HFF-Myc (cell line): Measurements from ENCODE around the gene STXBP1.

ENCODE experiments used
- DNase-seq: peaks from one replicate; pipeline ENCODE4 v3.0.0-alpha.2; 2011; ENCODE audit warnings: low read depth; ENCODE audit errors: extremely low read depth
- H3K4me3 ChIP-seq: replicated peaks from 2 replicates; pipeline ENCODE4 v1.5.1; 2011; ENCODE audit warnings: low read depth, mild to moderate bottlenecking, control low read depth, low read length
- CTCF ChIP-seq: IDR thresholded peaks from 2 replicates; pipeline ENCODE4 v1.5.1; 2012; ENCODE audit warnings: mild to moderate bottlenecking, low read depth, low read length, control low read depth; ENCODE audit errors: missing control alignments

STXBP1 gene

GRCh38 chr9:127730799-127731410 lies 118.8 kb downstream of the STXBP1 start:
- no peak for TF ChIP-seq CTCF
- H3K4me3 ChIP-seq: no peak overlapping the region
- DNase-seq: no peak

- H3K4me3 ChIP-seq: no peak overlapping the region
- no peak for DNase-seq
- no peak for TF ChIP-seq CTCF
These were observed 119.9 kb downstream of the STXBP1 start for GRCh38 chr9:127731938-127732337.

- DNase-seq: no peak
- TF ChIP-seq CTCF: no peak
- H3K4me3 ChIP-seq: no peak overlapping the region
These were observed 120.4 kb downstream of the STXBP1 start for GRCh38 chr9:127732444-127732843.

- no peak for DNase-seq
- no peak for TF ChIP-seq CTCF
- no peak overlapping the region for H3K4me3 ChIP-seq
These were observed 121.5 kb downstream of the STXBP1 start for GRCh38 chr9:127733614-127734013.

- no peak for TF ChIP-seq CTCF
- no peak for DNase-seq
- H3K4me3 ChIP-seq: peak overlapping the region; percentile 57
These were observed 122.2 kb downstream of the STXBP1 start for GRCh38 chr9:127734247-127734746.

GRCh38 chr9:127734747-127735529 lies 122.9 kb downstream of the STXBP1 start, which contains the start of gene TOR2A:
Gene TOR2A (minus strand): TSS chr9:127735294. CDS start chr9:127735270, 24 bp downstream.
- peak within 1 kb of the TSS; percentile 57 for H3K4me3 ChIP-seq
- DNase-seq: peak; percentile 85
- peak; percentile 92 for TF ChIP-seq CTCF
